ENCODE measurements around the gene FSCN2.

Gene FSCN2

GRCh38 chr17:81527591-81528383, at the start of gene FSCN2:
TSS of gene FSCN2 (plus strand) at chr17:81528377. CDS start at chr17:81528532, 155 bp downstream.
- in situ Hi-C loops (cut with MboI; ENCODE audit: low sequenced_read_pairs): no loop called here

GRCh38 chr17:81479175-81480071, 48.8 kb upstream of the FSCN2 start:
- in situ Hi-C loops (cut with MboI; ENCODE audit: low sequenced_read_pairs): no loop called here

GRCh38 chr17:81480140-81481072, 47.8 kb upstream of the FSCN2 start:
- in situ Hi-C loops (cut with MboI; ENCODE audit: low sequenced_read_pairs): no loop called here

GRCh38 chr17:81481073-81481799, 46.9 kb upstream of the FSCN2 start:
- in situ Hi-C loops (cut with MboI; ENCODE audit: low sequenced_read_pairs): no loop called here

- in situ Hi-C loops (cut with MboI; ENCODE audit: low sequenced_read_pairs): no loop called here
These were observed 46.2 kb upstream of the FSCN2 start for GRCh38 chr17:81481815-81482505.

GRCh38 chr17:81482673-81483072, 45.5 kb upstream of the FSCN2 start:
- in situ Hi-C loops (cut with MboI; ENCODE audit: low sequenced_read_pairs): no loop called here

DNA sequence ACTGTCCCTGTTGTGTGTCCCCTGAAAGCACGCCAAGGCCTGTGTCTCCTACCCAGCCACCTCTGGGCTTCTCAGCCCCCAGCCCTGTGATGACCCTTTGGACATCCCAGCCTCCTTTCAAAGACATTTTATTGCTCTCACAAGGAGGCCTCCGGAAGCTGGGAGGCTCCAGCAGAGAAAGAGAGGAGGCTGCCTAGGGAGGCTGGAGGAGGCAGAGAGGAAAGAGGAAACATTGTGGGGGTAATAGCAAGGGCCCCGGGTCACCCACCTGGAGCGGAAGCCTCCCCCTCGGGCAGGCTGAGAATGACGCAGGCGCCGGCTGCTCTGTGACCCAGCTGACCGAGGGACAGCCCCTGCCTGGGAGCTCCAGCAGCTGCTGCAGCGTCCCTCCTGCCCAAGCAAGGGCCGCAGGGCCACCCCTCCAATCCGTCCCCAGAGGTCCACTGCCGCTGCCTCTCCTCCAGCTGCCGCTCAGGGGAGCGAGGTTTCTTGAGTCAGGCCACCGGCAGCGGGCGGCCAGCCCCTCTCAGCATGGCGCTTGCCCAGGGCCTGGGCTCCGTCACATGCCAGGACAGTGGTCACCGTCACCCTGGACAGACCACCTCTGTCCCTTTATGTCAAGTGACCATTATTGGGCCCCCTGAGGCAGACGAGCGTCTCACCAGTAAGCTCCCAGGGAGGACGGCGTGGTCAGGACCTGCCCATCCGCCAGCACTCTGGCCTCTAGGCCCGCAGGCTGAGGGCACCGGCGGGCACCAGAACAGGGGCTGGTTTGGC, 44.9 kb upstream of the FSCN2 start:
- in situ Hi-C loops (cut with MboI; ENCODE audit: low sequenced_read_pairs): no loop called here

- in situ Hi-C loops (cut with MboI; ENCODE audit: low sequenced_read_pairs): no loop called here
These were observed 44.3 kb upstream of the FSCN2 start for GRCh38 chr17:81483862-81484194.

GRCh38 chr17:81484195-81484979, 43.8 kb upstream of the FSCN2 start:
- in situ Hi-C loops (cut with MboI; ENCODE audit: low sequenced_read_pairs): no loop called here

- in situ Hi-C loops (cut with MboI; ENCODE audit: low sequenced_read_pairs): no loop called here
These were observed 41.9 kb upstream of the FSCN2 start for GRCh38 chr17:81486199-81486810.

DNA sequence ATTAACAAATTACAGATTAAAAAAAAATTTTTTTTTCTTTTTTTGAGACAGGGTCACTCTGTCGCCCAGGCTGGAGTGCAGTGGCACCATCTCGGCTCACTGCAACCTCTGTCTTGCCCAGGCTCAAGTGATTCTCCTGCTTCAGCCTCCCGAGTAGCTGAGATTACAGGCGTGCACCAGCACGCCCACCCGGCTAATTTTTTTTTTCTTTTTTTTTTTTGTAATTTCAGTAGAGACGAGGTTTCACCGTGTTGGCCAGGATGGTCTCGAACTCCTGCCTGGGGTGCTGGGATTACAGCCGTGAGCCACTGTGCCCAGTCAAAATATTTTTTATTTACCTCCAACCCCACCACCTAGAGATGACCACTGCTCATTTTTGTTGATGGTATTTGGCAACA, 41.1 kb upstream of the FSCN2 start:
- in situ Hi-C loops (cut with MboI; ENCODE audit: low sequenced_read_pairs): no loop called here

GRCh38 chr17:81487487-81488275, 40.5 kb upstream of the FSCN2 start:
- in situ Hi-C loops (cut with MboI; ENCODE audit: low sequenced_read_pairs): no loop called here

DNA sequence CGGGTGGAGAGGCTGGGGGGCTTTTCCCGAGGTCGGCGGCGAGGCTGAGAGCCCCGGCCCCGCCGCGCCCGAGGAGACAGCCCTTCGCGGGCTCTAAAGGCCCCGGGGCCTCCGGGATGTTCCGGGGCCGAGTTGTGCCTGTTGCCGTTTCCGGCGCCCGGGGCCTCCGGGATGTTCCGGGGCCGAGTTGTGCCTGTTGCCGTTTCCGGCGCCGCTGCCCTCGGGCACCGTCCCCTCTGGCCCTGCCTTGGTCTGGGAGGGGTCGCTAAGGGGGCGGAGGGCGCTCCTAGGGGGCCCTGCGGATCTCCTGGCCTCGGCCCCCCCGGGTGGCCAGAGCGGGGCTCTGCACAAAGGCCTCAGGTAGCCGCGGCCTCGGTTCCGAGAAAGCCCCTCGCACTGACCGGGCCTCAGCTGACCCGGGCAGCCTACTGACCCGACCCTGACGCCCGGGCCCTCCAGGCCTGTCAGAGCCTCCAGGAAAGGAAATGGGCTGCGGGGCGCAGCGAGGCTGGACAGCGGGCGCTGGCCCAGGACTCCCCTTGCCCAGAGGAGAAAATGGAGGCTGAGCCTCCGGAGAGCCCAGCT, 39.8 kb upstream of the FSCN2 start:
- in situ Hi-C loops (cut with MboI; ENCODE audit: low sequenced_read_pairs): no loop called here

- in situ Hi-C loops (cut with MboI; ENCODE audit: low sequenced_read_pairs): no loop called here
These were observed 38.9 kb upstream of the FSCN2 start for GRCh38 chr17:81489012-81489997.

Measured in hTERT RPE-1 (cell line).